Stimulated activated memory B cell treated with anti-CD40 and anti-IgM and Interleukin-4, amounts not matched to agents 10 μg/mL and 1 μg/mL and 100 μg/mL, for 72 hours (primary cell): ENCODE data around the gene SDK2.

Experiments
- ATAC-seq: fragments of 150-1000 bp; cut with Tn5 transposase; 2 replicates; pipeline ENCODE4 v1.10.0; 2021
- H3K27ac Mint-ChIP-seq: one replicate; pipeline ENCODE4 v1.8.0; 2022; ENCODE audit warnings: mild to moderate bottlenecking, mixed read lengths
- H3K27me3 Mint-ChIP-seq: one replicate; pipeline ENCODE4 v1.8.0; 2022; ENCODE audit warnings: mixed read lengths
- H3K36me3 Mint-ChIP-seq: one replicate; pipeline ENCODE4 v1.8.0; 2022; ENCODE audit warnings: mixed read lengths
- H3K4me1 Mint-ChIP-seq: one replicate; pipeline ENCODE4 v1.8.0; 2022; ENCODE audit warnings: mixed read lengths
- H3K4me3 Mint-ChIP-seq: one replicate; pipeline ENCODE4 v1.8.0; 2022; ENCODE audit warnings: mild to moderate bottlenecking, moderate library complexity, mixed read lengths
- H3K9me3 Mint-ChIP-seq: one replicate; pipeline ENCODE4 v1.8.0; 2022; ENCODE audit warnings: mixed read lengths

The SDK2 gene

GRCh38 chr17:73301369-73301768 lies 342.9 kb downstream of the SDK2 start:
- ATAC-seq, result no peak
- no peaks in the 10 kb centered on the region for H3K36me3 Mint-ChIP-seq

GRCh38 chr17:73300392-73300791 lies 343.9 kb downstream of the SDK2 start:
- Mint-ChIP-seq H3K4me1 (peaks cover 8% of the 10 kb centered on the region), H3K9me3 (peaks cover 2% of the 10 kb centered on the region), H3K27ac (no peak overlapping the region), H3K36me3 (no peaks in the 10 kb centered on the region), H3K4me3 (no peak overlapping the region), H3K27me3 (peaks cover 18% of the 10 kb centered on the region)
- ATAC-seq, result no peak

More at GRCh38 chr17:73301369-73301768, 342.9 kb downstream of the SDK2 start:
- peaks cover 2% of the 10 kb centered on the region for H3K9me3 Mint-ChIP-seq
- no peak overlapping the region for H3K4me3 Mint-ChIP-seq
- no peak overlapping the region for H3K27ac Mint-ChIP-seq
- H3K27me3 Mint-ChIP-seq, result peaks cover 18% of the 10 kb centered on the region
- peaks cover 9% of the 10 kb centered on the region for H3K4me1 Mint-ChIP-seq

- Mint-ChIP-seq H3K4me3 (no peak overlapping the region), H3K27ac (no peak overlapping the region), H3K9me3 (no peaks in the 10 kb centered on the region), H3K4me1 (no peaks in the 10 kb centered on the region), H3K27me3 (peaks cover 4% of the 10 kb centered on the region), H3K36me3 (no peaks in the 10 kb centered on the region)
- no peak for ATAC-seq
Observed at GRCh38 chr17:73297934-73298861, 346.0 kb downstream of the SDK2 start.

DNA sequence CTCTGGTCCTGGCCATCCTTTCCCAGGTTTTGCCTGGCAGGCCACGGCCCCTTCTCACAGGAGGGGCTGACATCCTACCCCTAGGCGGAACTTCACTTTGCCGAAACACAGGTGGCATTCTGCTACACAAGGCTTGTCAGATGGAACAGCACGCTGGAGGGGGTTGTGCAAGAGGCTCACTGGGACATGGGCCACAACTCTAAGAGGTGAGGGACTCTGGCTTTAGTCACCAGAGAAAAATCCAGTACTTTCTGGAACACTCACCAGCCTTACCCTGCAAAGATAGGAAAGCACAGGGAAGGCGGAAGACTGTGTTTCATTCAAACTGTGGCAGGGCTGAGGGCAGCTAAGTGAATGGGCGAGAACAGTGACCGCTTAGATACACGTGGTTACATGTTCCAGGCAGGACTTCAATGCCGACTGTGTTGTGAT lies 350.7 kb downstream of the SDK2 start:
- Mint-ChIP-seq H3K9me3 (no peaks in the 10 kb centered on the region), H3K27me3 (peaks cover 34% of the 10 kb centered on the region), H3K4me3 (no peak overlapping the region), H3K27ac (no peak overlapping the region), H3K36me3 (no peaks in the 10 kb centered on the region), H3K4me1 (peaks cover 18% of the 10 kb centered on the region)
- ATAC-seq, result no peak

GRCh38 chr17:73293031-73293430 lies 351.2 kb downstream of the SDK2 start:
- H3K9me3 Mint-ChIP-seq, result no peaks in the 10 kb centered on the region
- H3K27ac Mint-ChIP-seq, result no peak overlapping the region
- peaks cover 18% of the 10 kb centered on the region for H3K4me1 Mint-ChIP-seq
- no peak overlapping the region for H3K4me3 Mint-ChIP-seq
- no peaks in the 10 kb centered on the region for H3K36me3 Mint-ChIP-seq
- no peak for ATAC-seq
- H3K27me3 Mint-ChIP-seq, result peaks cover 39% of the 10 kb centered on the region

DNA sequence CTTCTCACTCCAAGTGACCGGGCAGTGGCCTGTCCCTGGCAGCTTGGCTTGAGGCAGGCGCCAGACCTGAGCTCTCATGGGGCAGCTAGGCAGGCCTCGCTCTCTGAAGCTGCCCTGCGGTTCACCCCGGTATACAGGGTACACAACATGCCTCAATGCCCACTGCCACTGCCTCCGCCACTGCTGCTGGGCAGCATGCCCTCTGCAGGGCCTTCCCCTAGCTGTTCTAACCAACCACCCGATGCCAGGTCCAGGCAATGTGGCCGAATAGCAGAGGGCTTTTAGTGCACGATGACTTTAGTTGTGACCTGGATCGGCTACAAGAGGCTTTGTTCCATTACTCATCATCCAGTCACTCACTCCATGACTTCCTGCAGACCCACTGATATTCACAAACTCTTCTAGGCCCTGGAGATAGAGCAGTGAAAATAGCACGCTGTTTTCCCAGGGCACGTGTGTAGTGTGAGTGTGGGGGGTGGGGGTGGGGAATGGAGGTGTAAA lies 352.2 kb downstream of the SDK2 start:
- no peaks in the 10 kb centered on the region for H3K36me3 Mint-ChIP-seq

DNA sequence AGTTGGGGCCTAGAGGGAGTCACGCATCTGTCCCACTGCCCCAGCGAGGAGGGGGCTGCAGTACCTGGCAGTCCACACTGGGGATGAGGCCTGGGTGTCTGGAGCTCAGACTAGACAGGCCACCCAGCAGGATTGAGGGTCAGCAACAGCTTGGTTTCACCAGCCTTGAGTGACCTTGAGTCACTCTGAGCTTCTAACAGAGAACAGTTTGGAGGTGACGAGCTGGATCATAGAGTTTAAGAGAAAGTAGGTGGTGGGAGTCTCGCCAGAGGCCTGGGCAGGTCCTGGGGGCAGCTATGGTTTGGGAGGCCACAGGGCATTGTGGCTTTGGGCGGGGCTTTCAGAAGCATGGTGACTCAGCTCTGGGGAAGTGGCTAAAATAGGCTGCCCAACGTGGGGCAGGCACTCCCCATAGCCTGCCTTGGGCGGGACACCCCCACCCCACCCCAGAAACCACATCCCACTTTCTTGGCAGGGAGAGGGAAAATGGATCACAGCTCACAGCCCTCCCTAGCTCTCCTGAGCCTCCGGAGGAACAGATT lies 352.9 kb downstream of the SDK2 start:
- ATAC-seq, result peak; percentile 64
- no peaks in the 10 kb centered on the region for H3K9me3 Mint-ChIP-seq
- no peak overlapping the region for H3K4me3 Mint-ChIP-seq
- no peaks in the 10 kb centered on the region for H3K36me3 Mint-ChIP-seq
- peak overlapping the region; percentile 16 for H3K27ac Mint-ChIP-seq
- peaks cover 18% of the 10 kb centered on the region for H3K4me1 Mint-ChIP-seq
- peaks cover 56% of the 10 kb centered on the region for H3K27me3 Mint-ChIP-seq

More for the DNA sequence above, 352.2 kb downstream of the SDK2 start:
- no peak for ATAC-seq
- H3K4me1 Mint-ChIP-seq, result peaks cover 18% of the 10 kb centered on the region
- no peaks in the 10 kb centered on the region for H3K9me3 Mint-ChIP-seq
- H3K27me3 Mint-ChIP-seq, result peaks cover 48% of the 10 kb centered on the region
- H3K27ac Mint-ChIP-seq, result no peak overlapping the region
- H3K4me3 Mint-ChIP-seq, result no peak overlapping the region

GRCh38 chr17:73290399-73291259 lies 353.6 kb downstream of the SDK2 start:
- H3K36me3 Mint-ChIP-seq, result no peaks in the 10 kb centered on the region
- peak overlapping the region; percentile 16 for H3K27ac Mint-ChIP-seq
- H3K4me3 Mint-ChIP-seq, result no peak overlapping the region
- peaks cover 60% of the 10 kb centered on the region for H3K27me3 Mint-ChIP-seq
- no peaks in the 10 kb centered on the region for H3K9me3 Mint-ChIP-seq
- ATAC-seq, result peak; percentile 3
- H3K4me1 Mint-ChIP-seq, result peaks cover 18% of the 10 kb centered on the region

DNA sequence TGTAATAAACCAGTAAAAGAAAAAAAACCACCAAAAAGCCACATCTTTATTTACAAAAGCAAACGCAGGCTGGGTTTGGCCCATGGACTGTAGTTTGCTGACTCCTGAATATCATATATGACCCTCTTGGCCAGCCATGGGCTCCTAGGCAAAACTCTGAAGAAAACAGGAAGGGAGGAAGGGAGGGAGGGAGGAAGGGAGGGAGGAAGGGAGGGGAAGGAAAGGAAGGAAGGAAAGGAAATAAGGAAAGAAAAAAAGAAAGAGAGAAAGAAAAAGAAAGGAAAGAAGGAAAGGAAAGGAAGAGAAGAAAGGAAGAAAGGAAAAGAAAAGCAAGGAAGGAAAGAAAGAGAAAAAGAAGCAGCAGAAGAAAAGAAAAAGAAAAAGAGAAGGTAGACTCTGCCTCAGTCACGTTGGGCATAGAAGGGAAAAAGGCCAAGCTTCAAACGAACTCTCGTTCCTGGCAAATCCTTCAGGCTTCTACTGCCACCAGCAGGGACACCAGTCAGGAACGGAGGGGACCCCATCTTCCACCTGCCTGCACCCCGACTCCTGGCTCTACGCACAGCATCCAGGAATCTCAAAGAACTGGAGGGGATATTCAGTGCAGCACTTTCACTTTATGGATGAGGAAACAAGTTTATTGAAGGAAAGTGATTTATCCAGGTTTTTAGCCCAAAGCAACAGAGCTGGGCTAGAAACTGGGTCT lies 354.5 kb downstream of the SDK2 start:
- Mint-ChIP-seq H3K9me3 (no peaks in the 10 kb centered on the region), H3K36me3 (no peaks in the 10 kb centered on the region), H3K4me3 (no peak overlapping the region), H3K27me3 (peaks cover 60% of the 10 kb centered on the region), H3K4me1 (peaks cover 18% of the 10 kb centered on the region), H3K27ac (no peak overlapping the region)
- no peak for ATAC-seq

DNA sequence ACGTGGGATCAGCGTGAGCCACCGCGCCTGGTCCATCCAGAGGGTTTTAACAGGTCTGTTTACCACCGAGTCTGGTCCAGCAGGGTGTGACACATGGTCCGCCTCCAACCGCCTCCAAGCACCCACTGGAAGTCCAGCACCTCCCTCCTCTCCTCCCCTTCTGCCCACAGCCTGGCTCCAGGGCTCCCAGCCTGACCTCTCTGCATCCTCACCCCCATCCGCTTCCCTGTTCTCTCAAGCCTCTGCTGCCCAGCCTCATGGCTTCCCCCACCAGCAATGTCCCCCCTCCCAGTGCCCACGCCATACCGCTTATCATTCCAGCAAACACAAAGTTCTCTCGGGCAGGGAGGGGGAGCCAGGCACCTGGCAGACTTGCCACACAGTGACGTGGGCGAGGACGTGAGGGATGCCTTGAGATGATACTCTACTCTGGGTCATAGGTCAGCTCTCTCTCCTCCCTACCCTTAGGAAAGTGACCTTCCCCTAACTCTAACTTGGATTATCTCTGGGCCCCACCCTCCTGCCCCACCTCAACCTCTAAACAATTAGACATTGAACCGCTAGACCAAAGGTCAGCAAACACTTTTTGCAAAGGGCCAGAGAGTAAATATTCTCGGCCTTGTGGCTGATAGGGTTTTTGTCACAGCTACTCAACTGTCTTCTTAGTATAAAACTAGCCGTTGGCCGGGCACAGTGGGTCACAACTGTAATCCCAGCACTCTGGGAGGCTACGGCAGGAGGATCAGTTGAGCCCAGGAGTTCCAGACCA lies 355.5 kb downstream of the SDK2 start:
- H3K4me1 Mint-ChIP-seq, result peaks cover 21% of the 10 kb centered on the region
- peaks cover 60% of the 10 kb centered on the region for H3K27me3 Mint-ChIP-seq
- H3K4me3 Mint-ChIP-seq, result no peak overlapping the region
- H3K9me3 Mint-ChIP-seq, result no peaks in the 10 kb centered on the region
- ATAC-seq, result no peak
- no peak overlapping the region for H3K27ac Mint-ChIP-seq
- H3K36me3 Mint-ChIP-seq, result no peaks in the 10 kb centered on the region

DNA sequence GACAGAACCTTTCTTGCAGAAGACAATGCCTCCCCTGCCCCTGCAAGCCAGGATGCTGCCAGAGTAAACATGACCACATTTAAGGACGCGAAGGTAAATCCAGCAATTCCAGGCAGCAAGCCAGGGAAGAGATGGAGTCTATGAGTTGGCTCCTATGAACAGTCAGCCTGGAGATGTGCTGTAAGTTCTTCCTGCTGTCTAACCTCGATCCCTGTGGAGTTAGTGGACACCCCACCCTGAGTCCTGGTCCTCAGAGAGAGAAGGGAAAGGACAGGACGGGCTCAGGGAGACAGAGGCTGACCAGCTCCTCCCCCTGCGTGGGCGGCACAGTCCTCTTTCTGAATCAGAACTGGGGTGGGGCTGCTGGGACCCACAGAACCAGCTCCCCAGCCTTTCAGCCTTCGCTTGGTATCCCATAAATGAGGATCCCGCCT lies 357.4 kb downstream of the SDK2 start:
- Mint-ChIP-seq H3K36me3 (no peaks in the 10 kb centered on the region), H3K9me3 (no peaks in the 10 kb centered on the region), H3K27ac (no peak overlapping the region), H3K4me3 (no peak overlapping the region), H3K4me1 (peaks cover 34% of the 10 kb centered on the region), H3K27me3 (peaks cover 58% of the 10 kb centered on the region)
- no peak for ATAC-seq

DNA sequence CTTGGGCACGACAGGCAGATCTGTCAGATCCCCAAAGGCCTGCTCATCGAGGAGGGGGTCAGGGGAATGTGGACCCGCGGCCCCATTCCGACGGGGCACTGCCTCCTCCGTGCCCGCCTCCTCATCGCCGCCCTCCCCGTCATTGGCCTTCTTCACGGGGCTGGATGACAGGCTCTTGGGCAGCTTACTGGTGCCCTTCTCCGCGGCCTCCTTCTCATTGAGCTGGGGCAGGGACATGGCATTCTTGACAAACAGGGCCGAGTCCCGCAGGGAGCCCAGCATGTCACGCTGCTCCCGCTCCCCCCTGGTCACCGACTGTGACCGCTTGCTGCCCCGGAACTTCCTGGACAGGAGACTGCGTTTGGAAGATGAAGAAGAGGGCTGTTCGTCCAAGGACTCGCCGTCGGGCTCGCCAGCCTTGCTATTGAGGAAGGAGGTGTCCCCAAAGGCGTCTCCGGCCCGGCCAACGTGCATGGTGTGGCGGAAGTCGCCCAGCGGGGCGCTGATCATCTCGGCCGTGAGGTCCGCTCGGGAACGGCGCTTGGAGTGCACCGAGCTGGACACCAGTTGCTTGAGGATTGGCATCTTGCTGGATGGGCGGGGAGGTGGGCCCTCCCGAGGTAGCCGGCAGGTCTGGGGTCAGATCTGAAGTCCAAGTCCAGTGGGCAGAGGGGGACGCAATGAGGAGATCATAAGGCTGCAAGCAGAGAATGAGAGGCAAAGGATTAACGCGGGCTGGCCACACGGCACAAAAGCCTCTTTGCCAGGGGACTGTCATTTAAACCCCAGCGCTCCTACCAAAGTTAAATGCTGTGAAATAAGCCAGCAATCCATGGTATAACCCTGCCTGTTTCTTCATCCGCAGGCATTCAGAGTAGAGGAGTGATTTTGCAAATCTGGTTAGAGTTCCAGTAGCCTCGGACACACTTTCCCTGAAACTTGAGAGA lies 358.1 kb downstream of the SDK2 start:
- Mint-ChIP-seq H3K4me1 (peaks cover 32% of the 10 kb centered on the region), H3K36me3 (no peaks in the 10 kb centered on the region), H3K9me3 (no peaks in the 10 kb centered on the region), H3K27ac (no peak overlapping the region), H3K27me3 (peaks cover 64% of the 10 kb centered on the region), H3K4me3 (no peak overlapping the region)
- no peak for ATAC-seq

- Mint-ChIP-seq H3K4me1 (peaks cover 26% of the 10 kb centered on the region), H3K9me3 (no peaks in the 10 kb centered on the region), H3K27me3 (peaks cover 60% of the 10 kb centered on the region), H3K36me3 (no peaks in the 10 kb centered on the region), H3K27ac (no peak overlapping the region), H3K4me3 (no peak overlapping the region)
- ATAC-seq, result no peak
Observed at GRCh38 chr17:73285603-73285908, 358.7 kb downstream of the SDK2 start.
